GM21381 (cell line): Measurements from ENCODE around the gene RPL31.
"Not testable (repeated sequence)": the region's sequence is repeated elsewhere in the genome, so short reads cannot be mapped to it uniquely, and the experiment has no call there.

ENCODE experiments used
- ATAC-seq: cut with Tn5 transposase; IDR thresholded peaks from one replicate; pipeline ENCODE4 v1.9.1; 2021; ENCODE audit warnings: mild to moderate bottlenecking, moderate library complexity; ENCODE audit not compliant: unreplicated experiment

Gene RPL31

DNA sequence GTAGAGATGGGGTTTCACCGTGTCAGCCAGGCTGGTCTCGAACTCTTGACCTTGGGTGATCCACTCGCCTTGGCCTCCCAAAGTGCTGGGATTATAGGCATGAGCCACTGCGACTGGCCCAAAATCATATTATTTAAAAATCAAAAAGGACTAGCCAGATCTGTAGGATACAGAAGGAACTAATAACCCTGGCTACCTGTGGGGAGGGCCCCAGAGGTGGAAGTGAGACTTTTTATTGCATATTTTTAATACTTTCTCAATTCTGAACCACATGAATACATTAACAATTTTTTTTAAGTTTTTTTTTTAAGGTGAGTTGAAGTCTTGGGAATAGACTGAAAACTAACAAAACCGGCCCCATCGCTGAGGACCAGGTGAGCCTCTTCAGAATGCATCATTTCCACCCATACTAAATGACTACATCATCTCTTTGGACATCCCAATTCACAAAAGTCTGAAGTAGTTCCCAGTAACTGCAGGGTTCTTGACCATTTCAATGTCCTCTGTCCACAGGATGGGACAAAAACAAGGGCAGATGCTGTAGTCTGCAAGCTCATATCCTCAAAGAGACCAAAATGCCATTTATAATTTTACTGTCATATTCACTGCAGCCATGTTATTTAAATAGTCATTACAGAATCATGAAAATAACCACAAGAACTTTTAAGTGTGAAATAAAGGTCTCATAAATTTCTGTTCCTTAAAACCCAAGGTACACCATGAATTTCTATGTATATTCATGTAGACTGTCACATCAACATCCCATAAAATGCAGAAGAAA is 21.4 kb downstream of the RPL31 start:
- ATAC-seq: no peak

DNA sequence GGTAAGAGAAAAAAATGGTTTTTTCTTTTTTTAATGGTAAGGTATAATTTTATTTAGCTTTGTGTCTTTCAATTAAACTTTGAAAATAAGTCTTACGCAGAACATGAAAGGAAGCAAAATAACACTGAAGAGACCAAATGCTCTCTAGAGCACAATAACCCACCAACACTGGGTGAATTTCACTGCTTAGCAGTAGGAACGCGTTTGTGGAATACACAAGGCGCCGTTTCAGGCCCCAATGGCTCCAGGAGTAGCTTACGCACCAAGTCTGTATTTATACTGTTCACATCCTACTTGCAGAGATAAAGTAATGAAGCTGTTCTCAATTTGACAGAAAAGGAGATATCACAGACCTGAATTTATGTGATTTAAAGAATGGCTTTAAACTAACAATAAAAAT is 23.5 kb downstream of the RPL31 start:
- no peak for ATAC-seq

DNA sequence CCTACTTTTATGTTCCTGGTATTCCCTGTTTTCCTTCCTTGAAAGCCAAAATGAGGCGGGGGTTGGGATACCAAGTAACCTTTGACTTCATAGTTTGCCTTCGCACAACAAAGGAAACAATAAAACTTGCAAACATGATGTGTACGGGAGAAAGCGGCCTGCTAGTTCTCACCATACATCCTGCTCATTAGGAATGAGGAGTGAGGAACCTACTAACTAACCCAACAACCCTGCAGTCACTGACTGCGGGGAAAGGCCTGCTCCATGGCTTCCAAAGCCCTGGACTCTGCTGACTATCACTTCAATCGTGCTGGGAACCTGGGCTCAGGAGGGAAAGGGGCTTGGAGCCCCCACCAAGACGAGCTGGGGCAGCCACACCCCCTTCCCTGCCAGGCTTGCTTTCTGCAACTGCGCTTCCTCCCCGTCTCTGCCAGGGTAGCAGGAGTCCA is 24.2 kb downstream of the RPL31 start:
- no peak for ATAC-seq

DNA sequence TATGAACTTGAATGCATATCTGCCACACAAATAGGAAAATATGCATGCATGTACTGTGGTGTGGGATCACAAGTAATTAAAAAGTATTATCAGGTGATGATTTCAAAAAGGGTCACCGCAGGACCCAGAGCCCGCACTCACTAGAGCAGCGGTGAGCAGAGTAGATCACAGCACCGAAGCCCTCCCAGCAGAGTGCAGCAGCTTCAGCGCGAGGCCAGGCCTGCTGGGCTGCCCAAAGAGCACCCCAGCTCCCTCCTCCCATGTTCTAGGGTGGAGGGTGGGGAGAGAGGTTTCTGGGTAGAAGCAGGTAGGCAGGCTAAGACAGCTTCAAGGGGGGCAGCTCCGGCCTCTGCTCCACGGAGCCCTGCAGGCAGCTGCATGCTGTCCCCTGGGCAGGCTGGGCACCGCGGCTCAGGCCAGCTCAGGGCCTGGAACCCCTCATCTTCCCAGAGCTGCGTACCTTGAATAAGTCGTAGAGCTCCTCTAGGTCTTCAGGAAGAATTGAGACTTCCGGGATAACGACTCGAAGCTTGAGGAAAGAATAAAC is 24.9 kb downstream of the RPL31 start:
- ATAC-seq: no peak

DNA sequence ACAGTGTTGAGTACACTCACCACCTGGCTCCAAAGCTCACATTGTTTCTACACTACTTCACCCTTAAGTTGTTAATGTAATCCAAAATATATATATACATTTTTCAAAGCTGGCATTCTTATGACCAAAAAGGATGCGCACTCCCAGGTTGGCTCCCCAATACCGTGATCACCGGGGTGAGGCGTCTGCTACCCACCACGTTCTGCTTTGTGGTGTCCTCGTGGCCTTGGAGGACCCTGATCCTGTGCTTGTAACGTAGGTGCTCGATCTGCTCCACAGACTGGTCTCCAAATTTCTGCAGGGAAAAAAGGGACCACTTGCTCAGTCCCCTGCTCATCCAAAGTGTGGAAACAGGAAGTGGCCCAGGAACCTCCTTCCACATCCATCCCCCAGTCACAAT is 25.8 kb downstream of the RPL31 start:
- ATAC-seq: no peak

DNA sequence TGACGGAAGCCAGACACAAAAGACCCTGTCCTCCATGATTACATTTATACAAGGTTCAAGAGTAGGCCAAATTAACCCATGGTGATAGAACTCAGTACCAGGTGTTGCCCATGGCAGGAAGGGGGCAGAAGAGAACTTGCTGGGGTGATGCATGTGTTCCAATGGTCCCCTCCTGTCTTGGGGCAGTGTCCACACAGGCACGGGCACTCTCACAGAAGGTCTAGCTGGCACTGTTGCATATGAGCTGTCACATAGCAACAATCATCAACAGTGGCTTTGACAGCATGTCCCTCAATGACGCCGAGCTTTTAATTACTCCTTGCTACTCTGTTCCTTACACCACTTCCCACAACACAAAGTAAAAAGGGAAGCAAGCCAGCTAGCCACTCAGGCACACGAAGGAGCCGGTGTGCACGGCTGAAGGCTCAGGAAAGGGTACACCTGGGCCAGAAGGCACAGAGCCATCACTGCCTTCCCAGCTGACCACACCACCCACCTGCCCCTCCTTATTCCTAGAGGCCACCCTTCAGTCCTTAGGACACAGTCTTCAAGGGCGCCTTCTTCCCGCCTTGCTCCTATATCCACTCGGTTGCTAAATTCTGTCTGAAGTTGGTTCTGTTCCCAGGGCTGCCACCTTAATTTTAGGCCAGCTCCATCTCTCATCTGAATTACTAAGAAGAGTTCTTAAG is 28.9 kb downstream of the RPL31 start:
- ATAC-seq: no peak

DNA sequence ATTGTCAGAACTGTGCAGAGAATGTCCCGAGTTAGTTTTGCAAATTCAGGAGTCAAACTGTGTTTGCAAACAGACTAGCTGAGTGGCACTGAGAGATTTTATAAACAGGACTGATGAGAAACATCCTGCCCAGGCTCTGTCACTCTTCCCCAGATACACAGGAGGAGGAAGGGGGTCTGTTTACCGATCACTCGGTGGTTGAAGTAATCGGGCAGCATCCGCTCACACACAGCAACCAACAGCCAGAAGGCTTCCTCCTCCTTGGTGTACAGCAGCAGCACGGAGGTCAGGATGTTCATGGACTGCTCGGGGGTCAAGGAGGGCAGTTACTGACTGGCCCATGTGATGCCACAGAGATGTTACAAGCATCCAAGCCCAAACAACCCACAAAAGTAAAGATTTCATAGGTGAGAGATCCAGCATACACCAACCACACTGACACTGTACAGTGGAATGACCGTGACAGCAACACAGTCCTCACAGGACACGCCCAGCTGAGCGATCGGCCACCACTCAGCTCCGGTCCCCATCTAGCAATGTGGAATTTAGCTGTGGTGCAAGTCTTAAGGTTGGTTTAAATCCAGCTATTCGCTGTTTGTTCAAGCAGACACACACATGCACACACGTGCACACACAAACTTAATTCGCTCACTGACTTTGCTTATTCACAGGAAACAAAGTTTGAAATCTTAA is 30.1 kb downstream of the RPL31 start:
- ATAC-seq: no peak

DNA sequence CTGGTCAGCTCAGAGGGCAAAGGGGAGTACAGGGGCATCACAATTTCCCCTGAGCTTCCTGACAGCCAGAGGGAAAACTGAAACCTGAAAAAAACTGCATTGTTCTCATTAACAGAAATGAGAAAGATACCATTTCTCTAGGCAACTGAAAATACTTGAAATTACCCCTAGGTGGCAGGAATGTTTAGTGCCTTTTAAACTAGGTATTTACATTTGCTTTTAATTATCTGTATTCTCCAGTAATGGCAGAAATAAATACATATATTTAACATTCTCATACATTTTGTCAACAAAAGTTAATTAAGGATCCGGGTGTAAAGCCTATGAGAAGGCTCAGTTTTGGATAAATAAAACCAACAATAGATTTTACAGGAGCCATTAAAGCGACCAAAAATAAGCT is 34.5 kb downstream of the RPL31 start:
- ATAC-seq: no peak

DNA sequence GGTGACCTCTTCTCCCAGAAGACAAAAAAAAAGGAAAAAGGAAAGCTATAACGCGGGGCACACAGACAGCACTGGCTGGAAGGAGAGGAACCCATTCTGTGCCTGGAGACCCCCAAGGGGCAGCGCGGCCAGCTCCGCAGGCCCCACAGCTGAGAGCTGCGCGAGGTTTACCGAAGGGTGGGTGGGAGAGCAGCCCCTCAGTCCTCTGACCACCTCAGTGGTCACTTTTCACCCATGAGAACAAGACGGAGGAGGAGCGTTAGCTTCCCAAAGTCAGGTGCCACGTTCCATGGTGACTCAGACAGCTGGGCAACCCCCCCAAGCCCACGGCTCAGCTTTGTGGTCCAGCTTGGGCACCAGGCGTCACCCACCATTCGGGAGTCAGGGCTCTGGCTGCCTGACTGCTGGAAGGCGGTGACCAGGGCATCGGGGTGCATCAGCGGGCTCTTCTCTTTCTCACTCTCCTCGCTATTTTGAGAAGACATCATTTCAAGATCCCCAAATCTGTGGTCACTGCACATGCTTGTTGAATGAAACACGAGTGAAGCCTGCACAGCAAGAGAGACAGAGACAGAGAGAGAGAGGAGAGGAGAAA is 35.2 kb downstream of the RPL31 start:
- ATAC-seq: no peak

DNA sequence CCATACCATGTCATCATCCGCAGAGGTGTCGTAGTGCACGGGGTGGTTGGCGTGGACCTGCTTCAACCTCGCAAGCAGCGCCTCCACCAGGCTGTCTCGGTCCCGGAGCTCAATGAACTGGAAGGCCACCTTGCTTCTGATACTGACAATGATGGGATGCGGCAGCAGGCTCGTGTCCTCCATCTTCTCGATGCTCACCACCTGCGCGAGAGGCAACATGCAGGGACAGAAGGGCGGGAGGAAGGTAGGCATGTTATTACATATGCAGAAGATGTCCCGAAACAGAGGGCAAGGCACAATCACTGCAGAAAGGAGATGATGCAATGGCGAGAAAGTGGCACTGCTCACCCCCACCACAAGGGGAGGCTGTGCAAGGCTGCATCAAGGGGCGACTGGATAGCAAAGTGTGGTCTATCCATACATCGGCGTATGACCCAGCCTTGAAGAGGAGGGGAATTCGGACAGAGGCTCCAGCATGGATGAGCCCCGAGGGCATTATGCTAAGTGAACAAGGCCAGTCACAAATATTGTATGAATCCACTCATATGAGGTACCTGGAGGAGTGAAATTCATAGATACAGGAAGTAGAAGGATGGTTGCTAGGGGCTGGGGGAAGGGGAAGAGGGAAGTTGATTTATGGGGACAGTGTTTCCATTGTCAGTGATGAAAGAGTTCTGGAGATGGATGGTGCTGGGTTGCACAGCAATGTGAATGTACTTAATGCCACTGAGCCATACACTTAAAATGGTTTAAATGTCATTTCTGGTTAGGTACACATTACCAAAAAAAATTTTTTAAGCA is 36.6 kb downstream of the RPL31 start:
- ATAC-seq: no peak

DNA sequence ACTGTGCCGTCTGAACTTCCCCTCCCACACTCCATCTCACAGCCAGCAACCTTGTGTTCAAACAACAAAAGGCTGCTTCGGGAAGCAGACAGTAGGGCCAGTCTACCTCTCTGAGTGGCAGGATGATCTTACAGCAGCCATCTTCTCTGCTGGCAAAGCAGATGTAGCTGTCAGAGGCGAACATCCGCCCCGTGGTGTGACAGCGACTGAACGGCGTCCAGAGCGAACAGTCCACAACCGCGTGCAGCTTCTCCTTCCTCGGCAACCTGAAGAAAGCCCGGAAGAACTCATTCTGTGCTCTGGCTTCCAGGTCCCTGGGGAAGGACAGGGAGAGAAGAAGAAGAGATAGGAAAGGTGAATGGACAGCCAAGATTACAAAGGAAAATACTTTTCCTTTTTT is 38.0 kb downstream of the RPL31 start:
- ATAC-seq: no peak

DNA sequence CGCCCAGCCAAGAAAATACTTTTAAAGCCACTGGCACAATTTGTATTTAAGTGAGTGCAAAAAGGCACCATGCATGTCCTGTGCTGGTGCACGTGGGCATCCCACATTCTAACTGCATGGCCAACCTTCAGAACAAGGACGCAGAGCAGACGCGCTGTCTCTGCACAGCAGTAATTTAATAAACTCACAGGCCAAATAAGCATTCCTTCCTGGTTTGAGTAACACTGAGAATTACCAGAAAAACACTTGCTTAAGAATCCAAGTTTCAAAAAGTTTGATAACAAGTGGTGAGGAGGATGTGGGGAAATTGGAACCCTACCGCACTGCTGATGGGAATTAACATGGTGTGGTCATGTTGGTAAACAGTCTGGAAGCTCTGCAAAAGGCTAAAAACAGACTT is 38.7 kb downstream of the RPL31 start:
- ATAC-seq: no peak

DNA sequence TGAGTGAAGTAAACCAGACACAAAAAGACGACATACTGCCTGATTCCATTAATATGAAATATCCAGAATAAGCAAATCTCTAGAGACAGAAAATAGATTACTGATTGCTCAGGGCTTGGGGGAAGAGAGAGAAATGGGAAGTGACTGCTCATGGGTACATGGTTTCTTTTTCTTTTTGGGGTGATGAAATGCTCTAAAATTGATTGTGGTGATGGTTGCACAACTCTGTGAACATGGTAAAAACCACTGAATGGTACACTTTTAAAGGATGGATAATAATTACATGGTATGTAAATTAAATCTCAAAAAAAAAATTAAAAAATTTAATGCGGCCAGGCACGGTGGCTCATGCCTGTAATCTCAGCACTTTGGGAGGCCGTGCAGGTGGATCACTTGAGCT is 39.3 kb downstream of the RPL31 start:
- ATAC-seq: no peak

DNA sequence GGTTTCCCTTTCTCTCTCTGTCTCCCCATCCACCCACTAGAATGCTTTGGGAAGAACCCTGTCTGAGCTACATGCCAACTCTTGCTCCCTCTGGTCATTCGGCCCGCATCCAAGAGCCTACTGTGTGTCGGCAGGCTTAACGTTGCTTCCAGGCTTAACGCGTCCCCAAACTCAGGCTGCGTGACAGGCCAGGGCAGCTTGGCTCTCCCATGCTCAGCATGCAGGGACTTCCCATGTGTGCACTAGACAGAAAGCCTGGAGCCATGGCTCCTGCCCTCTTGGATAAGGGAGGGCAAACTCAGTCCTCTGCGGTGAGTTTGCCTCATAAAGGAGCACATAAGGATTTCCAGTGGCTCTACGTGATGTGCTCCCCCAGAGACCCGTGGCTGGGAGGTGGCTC is 43.2 kb downstream of the RPL31 start:
- ATAC-seq: no peak

DNA sequence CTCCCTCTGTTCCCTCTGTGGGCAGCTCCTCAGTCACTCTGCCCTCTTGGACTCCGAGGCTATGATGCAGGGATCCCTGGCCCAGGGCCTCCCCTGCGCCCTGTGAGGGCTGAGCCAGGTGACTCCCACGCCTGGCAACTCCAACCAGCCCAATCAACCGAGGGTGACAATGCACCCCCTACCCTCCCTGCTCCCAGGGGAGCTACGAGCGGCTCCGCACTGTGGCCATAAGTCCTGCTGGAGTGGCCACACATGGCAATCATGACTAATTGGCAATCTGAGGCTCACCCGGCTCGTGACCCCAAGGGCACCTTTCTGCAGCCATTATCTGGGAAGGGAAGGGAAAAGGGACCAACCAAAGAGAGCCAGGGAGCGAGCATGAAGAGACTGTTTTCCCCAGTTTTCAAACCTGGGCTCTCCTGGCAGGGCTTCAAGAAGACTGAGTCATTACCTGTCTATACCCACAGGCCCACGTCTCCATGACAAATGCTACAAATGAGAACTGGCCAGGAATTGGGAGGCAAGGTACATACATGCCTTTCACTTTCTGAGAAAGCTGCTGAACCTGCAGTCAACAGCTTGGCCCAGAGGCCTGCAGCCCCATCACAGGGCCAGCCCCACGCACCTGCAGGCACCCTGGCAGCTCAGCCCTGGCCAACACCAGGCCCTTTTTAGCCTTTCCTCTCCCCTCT is 45.1 kb downstream of the RPL31 start:
- ATAC-seq: no peak

DNA sequence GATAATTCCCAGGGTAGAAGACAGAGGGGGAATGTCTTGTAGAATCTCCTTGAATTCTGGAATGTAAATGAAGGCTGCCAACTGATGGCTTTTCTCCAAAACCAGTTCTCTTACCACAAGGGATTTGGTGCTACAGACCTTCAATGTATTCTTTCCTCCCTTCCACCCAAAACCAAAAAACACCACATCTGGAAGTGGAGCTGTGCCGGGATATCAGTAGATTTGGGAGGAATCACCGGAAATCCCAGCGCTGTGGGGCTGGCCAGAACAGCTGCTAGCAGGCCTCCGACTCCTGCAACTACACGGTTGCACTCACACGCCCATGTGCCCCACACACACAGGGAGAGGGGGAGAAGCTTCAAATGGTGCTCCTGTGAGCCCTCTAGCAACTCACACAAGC is 45.7 kb downstream of the RPL31 start:
- ATAC-seq: no peak

DNA sequence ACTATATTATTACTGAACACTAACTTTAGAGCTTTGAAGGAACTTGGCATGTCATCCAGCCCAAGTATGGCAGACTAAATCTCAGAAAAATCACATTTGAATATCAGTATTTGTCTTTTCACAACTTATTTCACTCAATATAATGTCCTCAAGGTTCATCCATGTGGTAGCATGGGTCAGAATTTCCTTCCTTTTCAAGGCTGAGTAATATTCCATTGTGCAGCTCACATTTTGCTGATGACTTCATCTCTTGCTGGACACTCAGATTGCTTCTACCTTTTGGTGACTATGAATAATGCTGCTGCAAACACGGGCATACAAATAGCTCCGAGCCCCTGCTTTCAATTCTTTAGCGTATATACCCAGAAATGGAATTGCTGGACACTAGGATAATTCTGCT is 46.7 kb downstream of the RPL31 start:
- ATAC-seq: no peak

DNA sequence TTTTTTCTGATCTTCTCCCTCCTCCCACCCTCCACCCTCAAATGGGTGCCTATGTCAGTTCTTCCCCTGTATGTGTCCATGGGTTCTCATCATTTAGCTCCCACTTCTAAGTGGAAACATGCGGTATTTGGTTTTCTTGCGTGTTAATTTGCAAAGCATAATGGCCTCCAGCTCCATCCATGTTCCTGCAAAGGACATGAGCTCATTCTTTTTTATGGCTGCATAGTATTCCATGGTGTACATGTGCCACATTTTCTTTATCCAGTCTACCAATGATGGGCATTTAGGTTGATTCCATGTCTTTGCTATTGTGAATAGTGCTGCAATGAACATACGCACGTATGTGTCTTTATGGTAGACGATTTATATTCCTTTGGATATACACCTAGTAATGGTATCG is 48.8 kb downstream of the RPL31 start:
- not testable (repeated sequence) for ATAC-seq

DNA sequence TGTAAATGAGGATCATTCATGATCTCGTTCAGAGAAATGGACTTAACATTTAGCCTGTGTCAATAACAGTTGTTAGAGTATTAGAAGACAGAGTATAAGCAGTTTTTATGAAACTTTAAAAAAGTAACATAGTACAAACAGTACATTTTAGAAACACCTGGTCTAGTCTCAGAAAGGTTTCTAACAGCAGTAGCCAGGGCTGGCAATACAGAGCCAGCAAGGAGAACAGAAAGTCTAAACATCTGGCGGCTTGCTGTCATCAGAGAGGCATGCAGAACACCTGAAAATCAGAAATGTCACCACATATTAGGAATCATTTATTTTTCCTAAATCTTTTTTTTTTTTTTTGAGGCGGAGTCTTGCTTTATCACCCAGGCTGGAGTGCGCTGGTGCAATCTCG is 50.1 kb downstream of the RPL31 start:
- ATAC-seq: no peak

DNA sequence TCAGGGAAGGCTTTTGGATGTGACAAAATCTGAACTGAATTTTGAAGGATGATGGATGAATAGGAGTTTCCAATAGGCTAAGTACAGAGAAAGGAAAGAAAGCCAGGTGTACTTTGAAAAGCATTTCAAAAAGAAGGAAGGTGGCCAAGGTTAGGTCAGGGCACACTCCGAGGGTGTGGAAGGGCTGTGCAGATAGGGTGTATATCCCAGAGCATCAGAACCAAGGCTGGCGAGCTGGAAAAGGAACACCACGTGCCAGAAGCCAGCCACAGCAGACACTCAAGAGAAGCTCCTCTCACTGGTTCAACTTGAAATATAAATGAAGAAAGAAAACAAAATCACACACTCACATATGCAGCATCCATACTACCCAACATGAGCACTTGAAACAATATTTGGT is 51.0 kb downstream of the RPL31 start:
- no peak for ATAC-seq
